Astrocyte (in vitro differentiated cells and primary cell): Measurements from ENCODE around the gene CDH5. TPM values are rescaled to one million over a fixed set of nuclear protein-coding genes. Genes with fewer than 3 reads are reported as not detected.

Experiments used
- DNase-seq: peaks from one replicate; pipeline ENCODE4 v3.0.0-alpha.2; 2010; ENCODE audit warnings: low read depth
- FAIRE-seq: peaks from 2 replicates; lab custom pipeline; 2011; peaks lifted over from hg19 to GRCh38; lab: Jason Lieb, UNC
- H2AFZ ChIP-seq: 2 replicates; pipeline ENCODE4 v1.6.0; 2012; ENCODE audit warnings: low read depth, low read length, inconsistent platforms
- H3K27ac ChIP-seq: 2 replicates; pipeline ENCODE4 v1.5.1; 2011; ENCODE audit warnings: low read depth, low read length, inconsistent platforms
- H3K27me3 ChIP-seq: 2 replicates; pipeline ENCODE4 v1.6.0; 2011; ENCODE audit warnings: low read length, inconsistent platforms; ENCODE audit not compliant: insufficient read depth
- H3K36me3 ChIP-seq: 2 replicates; pipeline ENCODE4 v1.5.1; 2011; ENCODE audit warnings: low read length, inconsistent platforms; ENCODE audit not compliant: insufficient read depth
- H3K4me1 ChIP-seq: 2 replicates; pipeline ENCODE4 v1.5.1; 2011; ENCODE audit warnings: low read length, inconsistent platforms; ENCODE audit not compliant: insufficient read depth
- H3K4me2 ChIP-seq: 2 replicates; pipeline ENCODE4 v1.6.0; 2012; ENCODE audit warnings: low read length, inconsistent platforms
- H3K4me3 ChIP-seq: 2 replicates; pipeline ENCODE4 v1.5.1; 2011; ENCODE audit warnings: low read depth, mild to moderate bottlenecking, low read length, inconsistent platforms; ENCODE audit not compliant: insufficient read depth
- H3K79me2 ChIP-seq: 2 replicates; pipeline ENCODE4 v1.6.0; 2012; ENCODE audit warnings: mild to moderate bottlenecking, low read length, inconsistent platforms; ENCODE audit not compliant: insufficient read depth
- H3K9ac ChIP-seq: 2 replicates; pipeline ENCODE4 v1.6.0; 2012; ENCODE audit warnings: mild to moderate bottlenecking, low read length, inconsistent platforms
- H3K9me3 ChIP-seq: 2 replicates; pipeline ENCODE4 v1.5.1; 2012; ENCODE audit warnings: low read depth, mild to moderate bottlenecking, low read length, inconsistent platforms; ENCODE audit not compliant: insufficient read depth
- H4K20me1 ChIP-seq: 2 replicates; pipeline ENCODE4 v1.6.0; 2012; ENCODE audit warnings: low read length, inconsistent platforms; ENCODE audit not compliant: insufficient read depth
- H3K27ac Mint-ChIP-seq: one replicate; pipeline ENCODE4 v1.8.0; 2021; ENCODE audit warnings: mild to moderate bottlenecking, mixed read lengths; ENCODE audit not compliant: unreplicated experiment
- H3K27me3 Mint-ChIP-seq: one replicate; pipeline ENCODE4 v1.8.0; 2021; ENCODE audit warnings: low read depth, mixed read lengths; ENCODE audit not compliant: unreplicated experiment
- H3K36me3 Mint-ChIP-seq: one replicate; pipeline ENCODE4 v1.8.0; 2021; ENCODE audit warnings: low read depth, mixed read lengths; ENCODE audit not compliant: unreplicated experiment
- H3K4me1 Mint-ChIP-seq: one replicate; pipeline ENCODE4 v1.8.0; 2021; ENCODE audit warnings: low read depth, mixed read lengths; ENCODE audit not compliant: unreplicated experiment
- H3K4me3 Mint-ChIP-seq: one replicate; pipeline ENCODE4 v1.8.0; 2021; ENCODE audit warnings: mild to moderate bottlenecking, moderate library complexity, mixed read lengths; ENCODE audit not compliant: unreplicated experiment
- H3K9me3 Mint-ChIP-seq: one replicate; pipeline ENCODE4 v1.8.0; 2021; ENCODE audit warnings: mild to moderate bottlenecking, mixed read lengths; ENCODE audit not compliant: unreplicated experiment
- CTCF ChIP-seq: IDR thresholded peaks from 2 replicates; pipeline ENCODE4 v1.5.1; 2011; ENCODE audit warnings: low read depth, mild to moderate bottlenecking, inconsistent platforms, low read length, moderate library complexity; ENCODE audit not compliant: insufficient read depth
- EZH2 ChIP-seq: IDR thresholded peaks from 2 replicates; pipeline ENCODE4 v1.6.1; 2012; ENCODE audit warnings: mild to moderate bottlenecking, low read length, inconsistent platforms; ENCODE audit not compliant: insufficient read depth
- total RNA-seq: library from RNA; stranded (reverse); gene quantifications from 2 replicates; pipeline ENCODE4 v1.2.1, GENCODE V29; 2021

Gene CDH5
- total RNA-seq, 1 donor from 2014 or later = 0.30 TPM

DNA sequence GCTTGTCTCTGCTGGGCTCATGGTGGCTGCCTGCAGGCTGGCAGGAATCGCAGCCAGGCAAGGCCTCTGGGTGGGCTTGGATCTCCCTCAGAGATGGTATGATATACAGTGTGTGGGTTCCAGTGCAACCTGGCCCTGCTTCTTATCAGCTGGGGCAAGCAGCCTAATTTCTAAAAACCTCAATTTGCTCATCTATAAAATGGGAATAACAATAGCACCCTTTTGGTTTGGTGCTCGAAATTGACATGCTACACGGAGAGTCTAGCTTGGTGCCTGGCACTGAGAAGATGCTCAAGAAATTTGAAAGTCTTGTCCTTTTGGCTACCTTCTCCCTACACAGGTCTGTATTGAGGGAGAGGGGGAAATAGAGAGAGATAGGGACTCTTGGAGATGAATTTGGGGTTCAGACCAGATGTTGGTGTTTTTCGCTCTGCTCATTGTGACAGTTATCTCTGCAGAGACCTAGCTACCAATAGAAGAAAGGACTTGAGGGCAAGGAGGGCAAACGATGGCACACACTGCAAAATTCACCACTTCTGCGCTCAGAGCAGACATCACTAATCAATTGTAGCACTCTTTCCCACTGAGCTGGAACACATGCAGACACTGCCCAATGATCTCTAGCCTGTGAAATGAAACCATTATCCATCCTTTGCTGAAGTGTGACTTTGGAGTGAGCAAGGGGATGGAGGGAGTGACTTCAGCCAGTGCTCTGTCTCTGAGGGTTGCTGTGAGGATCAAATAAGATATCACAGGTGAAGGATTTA lies 76.2 kb downstream of the CDH5 start:
- Histone ChIP-seq H3K4me1 (peaks cover 3% of the 10 kb centered on the region), H2AFZ (no peak overlapping the region), H3K36me3 (no peaks in the 10 kb centered on the region), H3K9me3 (no peaks in the 10 kb centered on the region), H3K27ac (no peak overlapping the region), H3K4me3 (no peak overlapping the region), H4K20me1 (no peaks in the 10 kb centered on the region), H3K27me3 (peaks cover 21% of the 10 kb centered on the region), H3K79me2 (no peaks in the 10 kb centered on the region), H3K4me2 (no peak overlapping the region), H3K9ac (no peak overlapping the region)
- Mint-ChIP-seq H3K36me3 (no peaks in the 10 kb centered on the region), H3K27me3 (peaks cover 82% of the 10 kb centered on the region), H3K9me3 (peaks cover 3% of the 10 kb centered on the region), H3K27ac (no peak overlapping the region), H3K4me3 (no peak overlapping the region), H3K4me1 (no peaks in the 10 kb centered on the region)
- TF ChIP-seq CTCF (no peak), EZH2 (no peak)
- FAIRE-seq (no peak), DNase-seq (no peak)

- H3K4me3 Mint-ChIP-seq = no peak overlapping the region
- DNase-seq (no peak), FAIRE-seq (no peak)
- H3K4me2 ChIP-seq = no peak overlapping the region
- H4K20me1 ChIP-seq = no peaks in the 10 kb centered on the region
- TF ChIP-seq EZH2 = no peak
- no peak for TF ChIP-seq CTCF
- H3K27ac ChIP-seq = no peak overlapping the region
- H3K9me3 Mint-ChIP-seq = peaks cover 3% of the 10 kb centered on the region
- H3K27ac Mint-ChIP-seq = no peak overlapping the region
- no peak overlapping the region for H3K9ac ChIP-seq
- peaks cover 21% of the 10 kb centered on the region for H3K27me3 ChIP-seq
- H3K4me1 ChIP-seq = peaks cover 3% of the 10 kb centered on the region
- no peak overlapping the region for H3K4me3 ChIP-seq
- peaks cover 84% of the 10 kb centered on the region for H3K27me3 Mint-ChIP-seq
- no peak overlapping the region for H2AFZ ChIP-seq
- no peaks in the 10 kb centered on the region for H3K4me1 Mint-ChIP-seq
- no peaks in the 10 kb centered on the region for H3K79me2 ChIP-seq
- no peaks in the 10 kb centered on the region for H3K36me3 Mint-ChIP-seq
- H3K9me3 ChIP-seq = no peaks in the 10 kb centered on the region
- H3K36me3 ChIP-seq = no peaks in the 10 kb centered on the region
Measured at GRCh38 chr16:66443269-66443652, 76.8 kb downstream of the CDH5 start.

GRCh38 chr16:66444049-66444481 lies 77.6 kb downstream of the CDH5 start:
- Histone ChIP-seq H3K27me3 (peaks cover 21% of the 10 kb centered on the region), H3K27ac (no peak overlapping the region), H4K20me1 (no peaks in the 10 kb centered on the region), H3K9me3 (no peaks in the 10 kb centered on the region), H2AFZ (no peak overlapping the region), H3K4me2 (no peak overlapping the region), H3K4me3 (no peak overlapping the region), H3K36me3 (no peaks in the 10 kb centered on the region), H3K9ac (no peak overlapping the region), H3K79me2 (no peaks in the 10 kb centered on the region), H3K4me1 (peaks cover 3% of the 10 kb centered on the region)
- H3K9me3 Mint-ChIP-seq = peaks cover 3% of the 10 kb centered on the region
- no peaks in the 10 kb centered on the region for H3K36me3 Mint-ChIP-seq
- no peak overlapping the region for H3K27ac Mint-ChIP-seq
- no peak for TF ChIP-seq EZH2
- DNase-seq (no peak), FAIRE-seq (no peak)
- H3K27me3 Mint-ChIP-seq = peaks cover 78% of the 10 kb centered on the region
- H3K4me1 Mint-ChIP-seq = no peaks in the 10 kb centered on the region
- no peak overlapping the region for H3K4me3 Mint-ChIP-seq
